DND-41 (cell line): Measurements from ENCODE around the gene SLAMF9.

Experiments
- ATAC-seq: fragments of 200-7000 bp; cut with Tn5 transposase; 3 replicates; pipeline ENCODE4 v1.9.1; 2021; ENCODE audit warnings: low read depth; ENCODE audit not compliant: insufficient read depth
- DNase-seq: peaks from one replicate; pipeline ENCODE4 v3.0.0-alpha.2; 2020
- H2AFZ ChIP-seq: 2 replicates; pipeline ENCODE4 v1.6.0; 2012; ENCODE audit warnings: low read depth, low read length
- H3K27ac ChIP-seq: 2 replicates; pipeline ENCODE4 v1.5.1; 2012; ENCODE audit warnings: low read length, inconsistent platforms
- H3K27me3 ChIP-seq: fragments of 200-600 bp; sonication (generic); 2 replicates; pipeline ENCODE4 v1.6.0; 2012; ENCODE audit warnings: low read length, mild to moderate bottlenecking, inconsistent platforms; ENCODE audit not compliant: insufficient read depth, poor library complexity
- H3K36me3 ChIP-seq: 2 replicates; pipeline ENCODE4 v1.5.1; 2012; ENCODE audit warnings: low read length, inconsistent platforms; ENCODE audit not compliant: insufficient read depth
- H3K4me1 ChIP-seq: 2 replicates; pipeline ENCODE4 v1.5.1; 2012; ENCODE audit warnings: mild to moderate bottlenecking, low read length; ENCODE audit not compliant: insufficient read depth
- H3K4me2 ChIP-seq: 2 replicates; pipeline ENCODE4 v1.6.0; 2012; ENCODE audit warnings: mild to moderate bottlenecking, moderate library complexity, low read length, inconsistent platforms; ENCODE audit not compliant: insufficient read depth
- H3K4me3 ChIP-seq, 2 experiments: fragments of 200-600 bp in 1 of 2; shearing (Covaris generic) in 1 of 2; 2 replicates each; pipeline ENCODE4 v1.5.1; 2012 to 2016; ENCODE audit warnings: inconsistent platforms in 2 of 2, low read length in 2 of 2, mild to moderate bottlenecking in 2 of 2, low read depth in 1 of 2, moderate library complexity in 1 of 2
- H3K79me2 ChIP-seq: 2 replicates; pipeline ENCODE4 v1.6.0; 2012; ENCODE audit warnings: low read length, inconsistent platforms; ENCODE audit not compliant: insufficient read depth
- H3K9ac ChIP-seq: 2 replicates; pipeline ENCODE4 v1.6.0; 2012; ENCODE audit warnings: low read depth, mild to moderate bottlenecking, inconsistent platforms, low read length, moderate library complexity
- H3K9me3 ChIP-seq: 2 replicates; pipeline ENCODE4 v1.5.1; 2012; ENCODE audit warnings: low read length, moderate library complexity, mild to moderate bottlenecking, inconsistent platforms; ENCODE audit not compliant: insufficient read depth, severe bottlenecking
- H4K20me1 ChIP-seq: 2 replicates; pipeline ENCODE4 v1.6.0; 2012; ENCODE audit warnings: low read length; ENCODE audit not compliant: insufficient read depth
- CTCF ChIP-seq: IDR thresholded peaks from 2 replicates; pipeline ENCODE4 v1.5.1; 2012; ENCODE audit warnings: borderline replicate concordance, low read length, moderate library complexity, mild to moderate bottlenecking; ENCODE audit not compliant: poor library complexity, severe bottlenecking; ENCODE audit errors: extremely low read depth
- EZH2 ChIP-seq: IDR thresholded peaks from 3 replicates; pipeline ENCODE4 v1.6.1; 2012; ENCODE audit warnings: borderline replicate concordance, low read depth, mild to moderate bottlenecking, moderate library complexity, low read length, inconsistent platforms; ENCODE audit not compliant: severe bottlenecking

SLAMF9 gene

GRCh38 chr1:159942632-159943277 is 11.3 kb downstream of the SLAMF9 start:
- Histone ChIP-seq H2AFZ (no peak overlapping the region), H3K9ac (no peak overlapping the region), H3K27me3 (peaks cover 59% of the 10 kb centered on the region), H3K4me1 (peaks cover 6% of the 10 kb centered on the region), H3K4me3 (no peak overlapping the region), H3K4me2 (no peak overlapping the region), H3K27ac (no peak overlapping the region), H3K36me3 (no peaks in the 10 kb centered on the region), H3K9me3 (no peaks in the 10 kb centered on the region), H3K79me2 (no peaks in the 10 kb centered on the region), H4K20me1 (no peaks in the 10 kb centered on the region; the same call in 1 of the 2 replicates)
- DNase-seq (no peak), ATAC-seq (no peak)
- TF ChIP-seq EZH2 (no peak), CTCF (no peak)

- TF ChIP-seq EZH2 (no peak), CTCF (no peak)
- Histone ChIP-seq H3K79me2 (no peaks in the 10 kb centered on the region), H3K27me3 (peaks cover 57% of the 10 kb centered on the region), H2AFZ (no peak overlapping the region), H3K4me2 (no peak overlapping the region), H3K36me3 (no peaks in the 10 kb centered on the region), H3K4me3 (no peak overlapping the region), H3K9ac (no peak overlapping the region), H3K4me1 (peaks cover 6% of the 10 kb centered on the region), H3K27ac (no peak overlapping the region), H3K9me3 (no peaks in the 10 kb centered on the region), H4K20me1 (no peaks in the 10 kb centered on the region; the same call in 1 of the 2 replicates)
- ATAC-seq: no peak
- DNase-seq: no peak
Measured at GRCh38 chr1:159941591-159942560, 12.2 kb downstream of the SLAMF9 start.

GRCh38 chr1:159941141-159941540 is 12.9 kb downstream of the SLAMF9 start:
- H3K27ac ChIP-seq: no peak overlapping the region
- H2AFZ ChIP-seq: no peak overlapping the region
- H3K9me3 ChIP-seq: no peaks in the 10 kb centered on the region
- no peak for TF ChIP-seq EZH2
- TF ChIP-seq CTCF: no peak
- peaks cover 6% of the 10 kb centered on the region for H3K4me1 ChIP-seq
- no peaks in the 10 kb centered on the region for H3K36me3 ChIP-seq
- H3K79me2 ChIP-seq: no peaks in the 10 kb centered on the region
- no peaks in the 10 kb centered on the region; the same call in 1 of the 2 replicates for H4K20me1 ChIP-seq
- H3K4me2 ChIP-seq: no peak overlapping the region
- peaks cover 49% of the 10 kb centered on the region for H3K27me3 ChIP-seq
- H3K4me3 ChIP-seq: no peak overlapping the region
- H3K9ac ChIP-seq: no peak overlapping the region
- DNase-seq (no peak), ATAC-seq (no peak)
